Measurements from ENCODE around the gene ARSB. TPM values are rescaled to one million over a fixed set of nuclear protein-coding genes. Genes with fewer than 3 reads are reported as not detected.

The ARSB gene
- polyA plus RNA-seq, 1 of the 3 experiments (the other 2 are of a cell fraction): 12.5 TPM

DNA sequence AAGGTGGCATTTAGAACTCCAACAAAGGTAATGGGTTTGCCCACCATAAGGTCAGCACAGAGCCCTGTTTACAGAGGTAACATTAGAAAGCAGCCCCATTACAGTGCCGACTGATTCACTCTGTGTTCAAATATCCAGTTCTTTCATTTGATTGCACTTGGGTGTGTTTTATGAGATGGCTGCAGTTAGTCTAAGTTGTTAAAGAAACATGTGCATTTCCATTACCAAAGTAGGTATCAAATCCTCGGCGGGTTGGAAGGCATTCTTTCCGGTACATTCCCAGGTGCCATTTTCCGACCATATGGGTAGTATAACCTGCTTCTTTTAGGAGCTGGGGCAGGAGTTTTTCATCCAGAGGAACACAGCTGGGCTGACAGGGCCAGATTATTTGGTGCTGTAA, 16.3 kb downstream of the ARSB start:
- POLR2A ChIA-PET: no interaction called here
- CTCF ChIA-PET: interaction anchor here (4.6 kb wide), 1 partner anchor 431 kb away, joined by 19 read pairs; no protein-coding TSS in a partner anchor
- no peaks in the 10 kb centered on the region for H3K9me3 ChIP-seq

More for the DNA sequence above, 16.3 kb downstream of the ARSB start:
- H3K27me3 ChIP-seq (ENCODE audit: insufficient read depth): no peaks in the 10 kb centered on the region
- H4K20me1 ChIP-seq (ENCODE audit: insufficient read depth): no peaks in the 10 kb centered on the region
- H3K4me3 ChIP-seq (ENCODE audit: low read depth in 2 of 2, low read length in 1 of 2): no peak overlapping the region
- no peak for DNase-seq
- H3K36me3 ChIP-seq (replicated peaks in 1 of 2; ENCODE audit: control insufficient read depth in 1 of 2, insufficient read depth in 2 of 2, low read length in 1 of 2): peaks cover 5 to 6% of the 10 kb centered on the region in 2 experiments
- H3K9me2 ChIP-seq: no peaks in the 10 kb centered on the region
- no peaks in the 10 kb centered on the region for H3F3A ChIP-seq (replicated peaks; ENCODE audit: insufficient read depth)
- peaks cover 0 to 19% of the 10 kb centered on the region in 2 experiments; a peak in 2 of 4 replicates for H3K4me1 ChIP-seq (ENCODE audit: control insufficient read depth in 1 of 2, insufficient read depth in 2 of 2, low read depth in 1 of 2, low read length in 1 of 2)
- no peak overlapping the region for H3K9ac ChIP-seq
- TF ChIP-seq RFX5 (IDR thresholded peaks at IDR 0.05; ENCODE audit: low read length) (no peak), MXI1 (IDR thresholded peaks at IDR 0.05; ENCODE audit: low read depth, low read length) (no peak), NRF1 (IDR thresholded peaks at IDR 0.05; ENCODE audit: low read depth, low read length) (no peak), NFIC (IDR thresholded peaks at IDR 0.05; ENCODE audit: borderline replicate concordance) (no peak), POLR2AphosphoS5 (IDR thresholded peaks at IDR 0.05; ENCODE audit: low read depth, low read length) (no peak), GABPA (IDR thresholded peaks at IDR 0.05; ENCODE audit: low read depth) (no peak), CHD2 (IDR thresholded peaks at IDR 0.05; ENCODE audit: low read length, partially characterized antibody) (no peak), FOXM1 (IDR thresholded peaks at IDR 0.05; ENCODE audit: low read depth) (no peak)
- TF ChIP-seq, protein P1, sequence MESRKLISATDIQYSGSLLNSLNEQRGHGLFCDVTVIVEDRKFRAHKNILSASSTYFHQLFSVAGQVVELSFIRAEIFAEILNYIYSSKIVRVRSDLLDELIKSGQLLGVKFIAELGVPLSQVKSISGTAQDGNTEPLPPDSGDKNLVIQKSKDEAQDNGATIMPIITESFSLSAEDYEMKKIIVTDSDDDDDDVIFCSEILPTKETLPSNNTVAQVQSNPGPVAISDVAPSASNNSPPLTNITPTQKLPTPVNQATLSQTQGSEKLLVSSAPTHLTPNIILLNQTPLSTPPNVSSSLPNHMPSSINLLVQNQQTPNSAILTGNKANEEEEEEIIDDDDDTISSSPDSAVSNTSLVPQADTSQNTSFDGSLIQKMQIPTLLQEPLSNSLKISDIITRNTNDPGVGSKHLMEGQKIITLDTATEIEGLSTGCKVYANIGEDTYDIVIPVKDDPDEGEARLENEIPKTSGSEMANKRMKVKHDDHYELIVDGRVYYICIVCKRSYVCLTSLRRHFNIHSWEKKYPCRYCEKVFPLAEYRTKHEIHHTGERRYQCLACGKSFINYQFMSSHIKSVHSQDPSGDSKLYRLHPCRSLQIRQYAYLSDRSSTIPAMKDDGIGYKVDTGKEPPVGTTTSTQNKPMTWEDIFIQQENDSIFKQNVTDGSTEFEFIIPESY (IDR thresholded peaks at IDR 0.05; ENCODE audit: borderline replicate concordance, low read depth): no peak
- TF ChIP-seq, protein P2, sequence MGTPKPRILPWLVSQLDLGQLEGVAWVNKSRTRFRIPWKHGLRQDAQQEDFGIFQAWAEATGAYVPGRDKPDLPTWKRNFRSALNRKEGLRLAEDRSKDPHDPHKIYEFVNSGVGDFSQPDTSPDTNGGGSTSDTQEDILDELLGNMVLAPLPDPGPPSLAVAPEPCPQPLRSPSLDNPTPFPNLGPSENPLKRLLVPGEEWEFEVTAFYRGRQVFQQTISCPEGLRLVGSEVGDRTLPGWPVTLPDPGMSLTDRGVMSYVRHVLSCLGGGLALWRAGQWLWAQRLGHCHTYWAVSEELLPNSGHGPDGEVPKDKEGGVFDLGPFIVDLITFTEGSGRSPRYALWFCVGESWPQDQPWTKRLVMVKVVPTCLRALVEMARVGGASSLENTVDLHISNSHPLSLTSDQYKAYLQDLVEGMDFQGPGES (IDR thresholded peaks at IDR 0.05; ENCODE audit: low read depth, low read length): no peak
- TF ChIP-seq, protein P3, sequence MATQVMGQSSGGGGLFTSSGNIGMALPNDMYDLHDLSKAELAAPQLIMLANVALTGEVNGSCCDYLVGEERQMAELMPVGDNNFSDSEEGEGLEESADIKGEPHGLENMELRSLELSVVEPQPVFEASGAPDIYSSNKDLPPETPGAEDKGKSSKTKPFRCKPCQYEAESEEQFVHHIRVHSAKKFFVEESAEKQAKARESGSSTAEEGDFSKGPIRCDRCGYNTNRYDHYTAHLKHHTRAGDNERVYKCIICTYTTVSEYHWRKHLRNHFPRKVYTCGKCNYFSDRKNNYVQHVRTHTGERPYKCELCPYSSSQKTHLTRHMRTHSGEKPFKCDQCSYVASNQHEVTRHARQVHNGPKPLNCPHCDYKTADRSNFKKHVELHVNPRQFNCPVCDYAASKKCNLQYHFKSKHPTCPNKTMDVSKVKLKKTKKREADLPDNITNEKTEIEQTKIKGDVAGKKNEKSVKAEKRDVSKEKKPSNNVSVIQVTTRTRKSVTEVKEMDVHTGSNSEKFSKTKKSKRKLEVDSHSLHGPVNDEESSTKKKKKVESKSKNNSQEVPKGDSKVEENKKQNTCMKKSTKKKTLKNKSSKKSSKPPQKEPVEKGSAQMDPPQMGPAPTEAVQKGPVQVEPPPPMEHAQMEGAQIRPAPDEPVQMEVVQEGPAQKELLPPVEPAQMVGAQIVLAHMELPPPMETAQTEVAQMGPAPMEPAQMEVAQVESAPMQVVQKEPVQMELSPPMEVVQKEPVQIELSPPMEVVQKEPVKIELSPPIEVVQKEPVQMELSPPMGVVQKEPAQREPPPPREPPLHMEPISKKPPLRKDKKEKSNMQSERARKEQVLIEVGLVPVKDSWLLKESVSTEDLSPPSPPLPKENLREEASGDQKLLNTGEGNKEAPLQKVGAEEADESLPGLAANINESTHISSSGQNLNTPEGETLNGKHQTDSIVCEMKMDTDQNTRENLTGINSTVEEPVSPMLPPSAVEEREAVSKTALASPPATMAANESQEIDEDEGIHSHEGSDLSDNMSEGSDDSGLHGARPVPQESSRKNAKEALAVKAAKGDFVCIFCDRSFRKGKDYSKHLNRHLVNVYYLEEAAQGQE (IDR thresholded peaks at IDR 0.05; ENCODE audit: low read depth, low read length): no peak
- TF ChIP-seq, protein P4, sequence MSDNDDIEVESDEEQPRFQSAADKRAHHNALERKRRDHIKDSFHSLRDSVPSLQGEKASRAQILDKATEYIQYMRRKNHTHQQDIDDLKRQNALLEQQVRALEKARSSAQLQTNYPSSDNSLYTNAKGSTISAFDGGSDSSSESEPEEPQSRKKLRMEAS (IDR thresholded peaks at IDR 0.05; ENCODE audit: low read depth): no peak
- TF ChIP-seq, protein P5, sequence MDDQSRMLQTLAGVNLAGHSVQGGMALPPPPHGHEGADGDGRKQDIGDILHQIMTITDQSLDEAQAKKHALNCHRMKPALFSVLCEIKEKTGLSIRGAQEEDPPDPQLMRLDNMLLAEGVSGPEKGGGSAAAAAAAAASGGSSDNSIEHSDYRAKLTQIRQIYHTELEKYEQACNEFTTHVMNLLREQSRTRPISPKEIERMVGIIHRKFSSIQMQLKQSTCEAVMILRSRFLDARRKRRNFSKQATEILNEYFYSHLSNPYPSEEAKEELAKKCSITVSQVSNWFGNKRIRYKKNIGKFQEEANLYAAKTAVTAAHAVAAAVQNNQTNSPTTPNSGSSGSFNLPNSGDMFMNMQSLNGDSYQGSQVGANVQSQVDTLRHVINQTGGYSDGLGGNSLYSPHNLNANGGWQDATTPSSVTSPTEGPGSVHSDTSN (IDR thresholded peaks at IDR 0.05): no peak
- 95% methylated on average over 5 of the region's 5 CpGs for WGBS (ENCODE audit: low lambda C conversion rate)
- H3K27ac ChIP-seq (ENCODE audit: low read depth in 2 of 2, low read length in 1 of 2): no peak overlapping the region
- H3K79me2 ChIP-seq (ENCODE audit: insufficient read depth): no peaks in the 10 kb centered on the region
- no peak overlapping the region for H2AFZ ChIP-seq (ENCODE audit: low read depth)
- no peak overlapping the region for H3K4me2 ChIP-seq

Data from SK-N-SH (cell line).